ENCODE data around the gene CFHR5.
A peak's percentile ranks its signal among the peaks of the same experiment; 100 is the strongest.

The CFHR5 gene

GRCh38 chr1:197021716-197022115 lies 44.4 kb downstream of the CFHR5 start:
- DNase-seq = no peak

- DNase-seq = no peak
Measured at GRCh38 chr1:197024460-197024859, 47.1 kb downstream of the CFHR5 start.

GRCh38 chr1:197027359-197027758 lies 50.0 kb downstream of the CFHR5 start:
- no peak for DNase-seq

GRCh38 chr1:197029749-197030148 lies 52.4 kb downstream of the CFHR5 start:
- DNase-seq = no peak

- DNase-seq = peak in 1 of 2 experiments; percentile 47
Measured at GRCh38 chr1:197034631-197035339, 57.4 kb downstream of the CFHR5 start.

GRCh38 chr1:197036861-197037260 lies 59.5 kb downstream of the CFHR5 start:
- DNase-seq = no peak

GRCh38 chr1:197041486-197042353 lies 64.4 kb downstream of the CFHR5 start:
- DNase-seq = no peak

- no peak for DNase-seq
Measured at GRCh38 chr1:197042676-197043341, 65.5 kb downstream of the CFHR5 start.

GRCh38 chr1:197049100-197049499 lies 71.7 kb downstream of the CFHR5 start:
- DNase-seq = no peak
